HG02840 (cell line): Measurements from ENCODE around the gene CORO1C.
"Not testable (repeated sequence)": the region's sequence is repeated elsewhere in the genome, so short reads cannot be mapped to it uniquely, and the experiment has no call there.

Experiments
- ATAC-seq: cut with Tn5 transposase; IDR thresholded peaks from one replicate; pipeline ENCODE4 v1.9.1; 2021; ENCODE audit warnings: mild to moderate bottlenecking, moderate library complexity, moderate number of reproducible peaks; ENCODE audit not compliant: unreplicated experiment, low FRiP score

CORO1C gene

GRCh38 chr12:108731105-108731865, at the start of gene CORO1C:
Gene CORO1C (minus strand): TSS chr12:108731518. CDS start chr12:108701318, 30,200 bp downstream.
- ATAC-seq: peak; percentile 68

GRCh38 chr12:108779998-108780688, 48.8 kb upstream of the CORO1C start:
- no peak for ATAC-seq

- no peak for ATAC-seq
Observed at GRCh38 chr12:108778053-108778452, 46.7 kb upstream of the CORO1C start.

GRCh38 chr12:108777156-108777555, 45.8 kb upstream of the CORO1C start:
- no peak for ATAC-seq

- no peak for ATAC-seq
Observed at GRCh38 chr12:108773798-108774788, 42.8 kb upstream of the CORO1C start.

- ATAC-seq: no peak
Observed at GRCh38 chr12:108772891-108773797, 41.8 kb upstream of the CORO1C start.

GRCh38 chr12:108772247-108772646, 40.9 kb upstream of the CORO1C start:
- no peak for ATAC-seq

- not testable (repeated sequence) for ATAC-seq
Observed at GRCh38 chr12:108771835-108772234, 40.5 kb upstream of the CORO1C start.

- ATAC-seq: no peak
Observed at GRCh38 chr12:108770963-108771362, 39.6 kb upstream of the CORO1C start.

- no peak for ATAC-seq
Observed at GRCh38 chr12:108770269-108770829, 39.0 kb upstream of the CORO1C start.

- ATAC-seq: no peak
Observed at GRCh38 chr12:108768591-108769500, 37.5 kb upstream of the CORO1C start.

GRCh38 chr12:108766294-108766693, 35.0 kb upstream of the CORO1C start:
- ATAC-seq: no peak

GRCh38 chr12:108765289-108765764, 34.0 kb upstream of the CORO1C start:
- no peak for ATAC-seq

- no peak for ATAC-seq
Observed at GRCh38 chr12:108764540-108765288, 33.4 kb upstream of the CORO1C start.

GRCh38 chr12:108761226-108761625, 29.9 kb upstream of the CORO1C start:
- no peak for ATAC-seq

GRCh38 chr12:108759924-108760323, 28.6 kb upstream of the CORO1C start:
- ATAC-seq: no peak

GRCh38 chr12:108757856-108758255, 26.5 kb upstream of the CORO1C start:
- no peak for ATAC-seq
